Coronary artery (tissue), 2 donors: ENCODE results near the gene MAMLD1.
"Not testable (repeated sequence)": the region's sequence is repeated elsewhere in the genome, so short reads cannot be mapped to it uniquely, and the experiment has no call there.

Experiments
- DNase-seq: peaks from one replicate; pipeline ENCODE4 v3.0.0-alpha.2; 2017; ENCODE audit warnings: low spot score
- H3K27ac ChIP-seq, 2 donors: fragments of 200-600 bp; sonication (generic); one replicate each; pipeline ENCODE4 v1.5.1; 2016 to 2019
- H3K4me3 ChIP-seq: fragments of 200-600 bp; sonication (generic); 2 replicates; pipeline ENCODE4 v1.5.1; 2016; ENCODE audit warnings: mild to moderate bottlenecking, moderate library complexity
- TF ChIP-seq, protein P1 (sequence below): fragments of 200-600 bp; sonication (generic); IDR thresholded peaks from one replicate; pipeline ENCODE4 v1.5.1; 2019; ENCODE audit warnings: antibody characterized with exemption

The MAMLD1 gene

GRCh38 chrX:150337026-150337425 is 26.1 kb upstream of the MAMLD1 start:
- H3K4me3 ChIP-seq, result no peak overlapping the region
- no peak for DNase-seq
- TF ChIP-seq, protein P1, sequence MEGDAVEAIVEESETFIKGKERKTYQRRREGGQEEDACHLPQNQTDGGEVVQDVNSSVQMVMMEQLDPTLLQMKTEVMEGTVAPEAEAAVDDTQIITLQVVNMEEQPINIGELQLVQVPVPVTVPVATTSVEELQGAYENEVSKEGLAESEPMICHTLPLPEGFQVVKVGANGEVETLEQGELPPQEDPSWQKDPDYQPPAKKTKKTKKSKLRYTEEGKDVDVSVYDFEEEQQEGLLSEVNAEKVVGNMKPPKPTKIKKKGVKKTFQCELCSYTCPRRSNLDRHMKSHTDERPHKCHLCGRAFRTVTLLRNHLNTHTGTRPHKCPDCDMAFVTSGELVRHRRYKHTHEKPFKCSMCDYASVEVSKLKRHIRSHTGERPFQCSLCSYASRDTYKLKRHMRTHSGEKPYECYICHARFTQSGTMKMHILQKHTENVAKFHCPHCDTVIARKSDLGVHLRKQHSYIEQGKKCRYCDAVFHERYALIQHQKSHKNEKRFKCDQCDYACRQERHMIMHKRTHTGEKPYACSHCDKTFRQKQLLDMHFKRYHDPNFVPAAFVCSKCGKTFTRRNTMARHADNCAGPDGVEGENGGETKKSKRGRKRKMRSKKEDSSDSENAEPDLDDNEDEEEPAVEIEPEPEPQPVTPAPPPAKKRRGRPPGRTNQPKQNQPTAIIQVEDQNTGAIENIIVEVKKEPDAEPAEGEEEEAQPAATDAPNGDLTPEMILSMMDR, result no peak
- no peak overlapping the region for H3K27ac ChIP-seq

- no peak for DNase-seq
Measured at GRCh38 chrX:150337536-150337935, 25.6 kb upstream of the MAMLD1 start.

GRCh38 chrX:150338615-150339014 is 24.5 kb upstream of the MAMLD1 start:
- DNase-seq, result no peak
- TF ChIP-seq, protein P1, result no peak
- no peak overlapping the region for H3K4me3 ChIP-seq
- no peak overlapping the region for H3K27ac ChIP-seq

More at GRCh38 chrX:150337536-150337935, 25.6 kb upstream of the MAMLD1 start:
- H3K4me3 ChIP-seq, result no peak overlapping the region
- no peak overlapping the region for H3K27ac ChIP-seq
- TF ChIP-seq, protein P1, result no peak

GRCh38 chrX:150339736-150340135 is 23.4 kb upstream of the MAMLD1 start:
- TF ChIP-seq, protein P1, result no peak
- H3K27ac ChIP-seq, result no peak overlapping the region

GRCh38 chrX:150340326-150340725 is 22.8 kb upstream of the MAMLD1 start:
- H3K4me3 ChIP-seq, H3K27ac ChIP-seq, DNase-seq: not testable (repeated sequence)

More at GRCh38 chrX:150339736-150340135, 23.4 kb upstream of the MAMLD1 start:
- DNase-seq, result no peak
- H3K4me3 ChIP-seq, result no peak overlapping the region

- TF ChIP-seq, protein P1, result no peak
- H3K4me3 ChIP-seq, result no peak overlapping the region
- no peak for DNase-seq
- H3K27ac ChIP-seq, result no peak overlapping the region
Measured at GRCh38 chrX:150347471-150347870, 15.6 kb upstream of the MAMLD1 start.

DNA sequence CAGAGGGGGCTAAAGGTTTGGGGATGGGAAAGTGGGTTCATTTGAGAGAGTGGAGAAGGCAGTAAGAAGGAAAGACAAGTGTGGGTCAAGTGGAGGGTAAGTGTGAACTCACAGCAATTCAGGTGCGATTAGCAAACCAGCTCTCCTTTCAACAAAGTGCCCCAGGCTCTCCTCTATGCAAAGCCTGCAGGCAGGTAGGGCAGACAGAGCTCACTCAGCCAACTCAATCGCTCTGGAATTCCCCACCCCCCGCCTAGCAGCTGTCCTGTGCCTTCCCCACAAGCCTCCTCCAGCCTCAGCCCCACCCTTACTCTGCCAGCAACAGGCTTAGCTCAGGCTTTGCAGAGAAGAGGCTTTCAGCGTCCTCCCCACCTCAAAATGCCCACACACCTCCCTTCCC is 14.8 kb upstream of the MAMLD1 start:
- DNase-seq, result no peak
- no peak overlapping the region for H3K27ac ChIP-seq
- no peak overlapping the region for H3K4me3 ChIP-seq
- TF ChIP-seq, protein P1, result no peak

- TF ChIP-seq, protein P1, result no peak
- no peak for DNase-seq
- Histone ChIP-seq H3K27ac (no peak overlapping the region), H3K4me3 (no peak overlapping the region)
Measured at GRCh38 chrX:150352114-150352513, 11.0 kb upstream of the MAMLD1 start.
